ENCODE results near the gene FOSL2.

Gene FOSL2

GRCh38 chr2:28435241-28435640, 42.6 kb downstream of the FOSL2 start:
- Mint-ChIP-seq H3K27ac (no peak overlapping the region), H3K4me3 (no peak overlapping the region), H3K36me3 (ENCODE audit: low read depth) (no peaks in the 10 kb centered on the region), H3K9me3 (peaks cover 20% of the 10 kb centered on the region), H3K27me3 (ENCODE audit: low read depth, poor library complexity) (no peaks in the 10 kb centered on the region), H3K4me1 (peaks cover 37% of the 10 kb centered on the region)
- no peak for TF ChIP-seq CTCF (IDR thresholded peaks at IDR 0.05)
- DNase-seq: no peak

GRCh38 chr2:28435814-28436351, 43.2 kb downstream of the FOSL2 start:
- H3K4me3 Mint-ChIP-seq: no peak overlapping the region
- H3K36me3 Mint-ChIP-seq (ENCODE audit: low read depth): no peaks in the 10 kb centered on the region
- peaks cover 37% of the 10 kb centered on the region for H3K4me1 Mint-ChIP-seq
- no peak for TF ChIP-seq CTCF (IDR thresholded peaks at IDR 0.05)
- H3K27ac Mint-ChIP-seq: no peak overlapping the region
- no peaks in the 10 kb centered on the region for H3K27me3 Mint-ChIP-seq (ENCODE audit: low read depth, poor library complexity)
- peaks cover 20% of the 10 kb centered on the region for H3K9me3 Mint-ChIP-seq
- DNase-seq: no peak

GRCh38 chr2:28436525-28437051, 43.9 kb downstream of the FOSL2 start:
- Mint-ChIP-seq H3K27ac (no peak overlapping the region), H3K9me3 (peaks cover 20% of the 10 kb centered on the region), H3K36me3 (ENCODE audit: low read depth) (no peaks in the 10 kb centered on the region), H3K4me3 (no peak overlapping the region), H3K27me3 (ENCODE audit: low read depth, poor library complexity) (no peaks in the 10 kb centered on the region), H3K4me1 (peaks cover 37% of the 10 kb centered on the region)
- TF ChIP-seq CTCF (IDR thresholded peaks at IDR 0.05): no peak
- no peak for DNase-seq

- Mint-ChIP-seq H3K4me3 (no peak overlapping the region), H3K9me3 (peaks cover 24% of the 10 kb centered on the region), H3K4me1 (peaks cover 37% of the 10 kb centered on the region), H3K27me3 (ENCODE audit: low read depth, poor library complexity) (peaks cover 3% of the 10 kb centered on the region), H3K36me3 (ENCODE audit: low read depth) (no peaks in the 10 kb centered on the region), H3K27ac (no peak overlapping the region)
- TF ChIP-seq CTCF (IDR thresholded peaks at IDR 0.05): no peak
- DNase-seq: no peak
Measured at GRCh38 chr2:28437149-28437835, 44.6 kb downstream of the FOSL2 start.

- peaks cover 37% of the 10 kb centered on the region for H3K4me1 Mint-ChIP-seq
- no peak overlapping the region for H3K4me3 Mint-ChIP-seq
- H3K36me3 Mint-ChIP-seq (ENCODE audit: low read depth): no peaks in the 10 kb centered on the region
- TF ChIP-seq CTCF (IDR thresholded peaks at IDR 0.05): no peak
- H3K9me3 Mint-ChIP-seq: peaks cover 22% of the 10 kb centered on the region
- no peak overlapping the region for H3K27ac Mint-ChIP-seq
- DNase-seq: no peak
- H3K27me3 Mint-ChIP-seq (ENCODE audit: low read depth, poor library complexity): peaks cover 5% of the 10 kb centered on the region
Measured at GRCh38 chr2:28437918-28438317, 45.3 kb downstream of the FOSL2 start.
